Hepatocyte (in vitro differentiated cells): ENCODE measurements around the gene CDH6.

Experiments used
- EZH2 ChIP-seq: fragments of 200-600 bp; sonication (generic); IDR thresholded peaks from 2 replicates; pipeline ENCODE4 v1.6.1; 2016; ENCODE audit warnings: antibody characterized with exemption, mild to moderate bottlenecking, borderline replicate concordance
- EZH2phosphoT487 ChIP-seq: fragments of 200-600 bp; sonication (generic); IDR thresholded peaks from one replicate; pipeline ENCODE4 v1.6.1; 2018; ENCODE audit warnings: antibody characterized with exemption, mild to moderate bottlenecking, low read depth, moderate library complexity; ENCODE audit not compliant: unreplicated experiment, severe bottlenecking
- TF ChIP-seq, protein P1 (sequence below): fragments of 200-600 bp; sonication (generic); IDR thresholded peaks from 2 replicates; pipeline ENCODE4 v1.5.1; 2016; ENCODE audit warnings: antibody characterized with exemption, mild to moderate bottlenecking; ENCODE audit not compliant: poor library complexity

DNA sequence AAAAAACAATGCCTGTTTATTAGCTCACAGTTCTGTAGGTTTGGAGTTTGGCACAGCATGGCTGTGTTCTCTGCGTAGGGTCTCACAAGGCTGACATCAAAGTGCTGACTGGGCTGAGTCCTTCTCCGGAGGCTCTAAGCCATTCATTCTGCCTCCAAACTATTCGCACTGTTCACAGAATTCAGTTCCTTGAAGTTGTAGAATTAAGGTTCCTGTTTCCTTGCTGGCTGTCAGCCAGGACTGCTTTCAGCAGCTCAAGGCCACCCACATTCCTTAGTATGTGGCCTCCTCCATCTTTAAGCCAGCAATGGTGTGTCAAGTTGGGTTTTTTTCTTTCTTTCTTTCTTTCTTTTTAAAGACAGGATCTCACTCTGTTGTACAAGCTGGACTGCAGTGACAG lies 161.9 kb downstream of the CDH6 start:
- TF ChIP-seq, protein P1, sequence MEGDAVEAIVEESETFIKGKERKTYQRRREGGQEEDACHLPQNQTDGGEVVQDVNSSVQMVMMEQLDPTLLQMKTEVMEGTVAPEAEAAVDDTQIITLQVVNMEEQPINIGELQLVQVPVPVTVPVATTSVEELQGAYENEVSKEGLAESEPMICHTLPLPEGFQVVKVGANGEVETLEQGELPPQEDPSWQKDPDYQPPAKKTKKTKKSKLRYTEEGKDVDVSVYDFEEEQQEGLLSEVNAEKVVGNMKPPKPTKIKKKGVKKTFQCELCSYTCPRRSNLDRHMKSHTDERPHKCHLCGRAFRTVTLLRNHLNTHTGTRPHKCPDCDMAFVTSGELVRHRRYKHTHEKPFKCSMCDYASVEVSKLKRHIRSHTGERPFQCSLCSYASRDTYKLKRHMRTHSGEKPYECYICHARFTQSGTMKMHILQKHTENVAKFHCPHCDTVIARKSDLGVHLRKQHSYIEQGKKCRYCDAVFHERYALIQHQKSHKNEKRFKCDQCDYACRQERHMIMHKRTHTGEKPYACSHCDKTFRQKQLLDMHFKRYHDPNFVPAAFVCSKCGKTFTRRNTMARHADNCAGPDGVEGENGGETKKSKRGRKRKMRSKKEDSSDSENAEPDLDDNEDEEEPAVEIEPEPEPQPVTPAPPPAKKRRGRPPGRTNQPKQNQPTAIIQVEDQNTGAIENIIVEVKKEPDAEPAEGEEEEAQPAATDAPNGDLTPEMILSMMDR, result no peak
- TF ChIP-seq EZH2 (no peak), EZH2phosphoT487 (no peak)
